ENCODE results near the gene CNNM3.

CNNM3 gene

DNA sequence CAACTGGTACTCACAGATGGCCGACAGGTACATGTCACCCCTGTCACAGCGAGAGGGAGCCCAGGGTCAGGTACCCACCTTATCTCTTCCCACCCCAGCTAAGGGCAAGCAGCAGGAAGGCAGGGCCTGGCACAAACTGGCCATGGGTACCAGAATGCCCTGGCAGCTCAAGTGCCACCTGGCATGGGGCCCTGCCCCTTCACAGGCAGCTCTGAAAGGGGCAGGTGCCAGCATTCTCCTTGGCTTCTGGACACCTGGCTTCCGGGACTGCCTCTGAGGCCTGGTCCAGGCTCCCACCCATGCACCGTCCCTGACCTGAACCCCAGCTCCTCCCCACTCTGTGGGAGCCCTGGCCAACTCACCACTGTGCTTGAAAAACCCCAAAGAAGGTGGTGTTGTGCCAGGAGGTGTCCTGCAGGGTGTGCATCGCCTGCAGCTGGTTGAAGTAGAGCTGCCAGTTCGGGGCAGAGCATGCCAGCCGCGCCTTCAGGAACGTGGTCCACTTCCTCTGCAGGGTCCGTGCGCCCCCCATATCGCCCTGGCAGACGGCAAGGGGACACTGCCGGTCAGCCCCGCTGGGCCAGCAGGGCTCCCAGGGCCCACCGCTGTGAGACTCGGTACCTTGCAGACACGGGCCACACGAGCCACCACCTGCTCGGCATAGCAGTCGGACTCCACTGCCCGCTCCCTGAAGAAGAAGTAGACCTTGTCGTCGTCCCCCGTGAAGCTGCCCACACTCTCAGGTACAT, 48.4 kb downstream of the CNNM3 start:
- no peak for DNase-seq (ENCODE audit: low spot score)

DNA sequence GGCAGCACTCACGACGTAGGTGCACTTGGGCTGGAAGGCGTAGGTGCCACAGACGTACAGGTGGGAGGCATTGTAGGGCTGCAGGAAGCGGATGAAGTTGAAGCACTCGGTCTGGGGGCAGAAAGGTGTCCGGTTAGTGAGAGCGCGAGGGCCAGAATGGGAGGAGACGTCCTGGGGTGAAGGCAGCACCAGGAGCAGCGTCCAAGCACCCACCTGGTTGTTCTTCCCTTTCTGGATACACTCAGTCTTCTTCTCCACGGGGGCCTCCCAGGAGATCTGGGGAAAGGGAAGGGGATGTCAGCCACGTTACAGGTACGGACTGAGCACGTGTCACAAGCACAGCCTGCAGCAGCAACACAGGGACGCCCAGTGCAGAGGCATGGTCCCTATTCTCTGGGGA, 49.6 kb downstream of the CNNM3 start:
- DNase-seq (ENCODE audit: low spot score): no peak

DNA sequence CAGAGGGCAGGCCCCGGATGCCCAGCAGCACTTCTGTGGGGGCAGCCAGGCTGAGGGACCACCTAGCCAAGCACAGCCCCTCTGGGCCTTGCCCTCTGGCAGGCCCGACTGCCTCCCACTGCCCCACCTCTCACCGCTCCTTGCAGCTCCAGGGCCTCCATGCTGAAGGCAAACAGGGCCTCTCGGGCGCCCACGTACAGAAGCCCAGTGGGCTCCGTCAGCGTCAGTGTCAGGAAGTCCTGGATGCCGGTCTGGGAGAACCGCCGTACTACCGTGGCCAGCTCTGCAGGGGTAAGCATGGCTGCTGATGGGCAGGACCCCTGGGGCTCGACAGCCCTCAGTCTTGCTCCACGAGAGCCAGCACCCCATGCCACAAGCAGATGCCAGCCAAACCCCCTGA, 50.1 kb downstream of the CNNM3 start:
- DNase-seq (ENCODE audit: low spot score): no peak

DNA sequence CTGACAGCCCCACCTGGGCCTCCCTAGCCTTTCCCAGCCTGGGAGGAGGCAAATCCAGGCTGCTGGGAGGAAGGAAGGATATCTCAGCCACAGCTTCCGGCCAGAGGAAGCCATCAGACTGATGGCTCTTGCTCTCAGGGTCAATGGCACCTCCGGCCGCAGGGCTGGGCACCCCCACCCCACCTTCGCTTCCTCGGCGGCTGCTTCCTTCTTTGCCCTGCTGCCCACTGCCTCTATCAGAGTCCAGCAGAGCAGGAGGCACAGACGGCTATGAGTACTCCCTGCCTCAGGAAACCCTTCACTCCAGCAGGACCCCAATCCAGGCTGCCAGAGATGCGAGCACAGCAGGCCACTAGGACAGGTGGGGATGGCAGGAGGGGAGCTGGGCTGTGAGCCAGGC, 50.5 kb downstream of the CNNM3 start:
- DNase-seq (ENCODE audit: low spot score): no peak

DNA sequence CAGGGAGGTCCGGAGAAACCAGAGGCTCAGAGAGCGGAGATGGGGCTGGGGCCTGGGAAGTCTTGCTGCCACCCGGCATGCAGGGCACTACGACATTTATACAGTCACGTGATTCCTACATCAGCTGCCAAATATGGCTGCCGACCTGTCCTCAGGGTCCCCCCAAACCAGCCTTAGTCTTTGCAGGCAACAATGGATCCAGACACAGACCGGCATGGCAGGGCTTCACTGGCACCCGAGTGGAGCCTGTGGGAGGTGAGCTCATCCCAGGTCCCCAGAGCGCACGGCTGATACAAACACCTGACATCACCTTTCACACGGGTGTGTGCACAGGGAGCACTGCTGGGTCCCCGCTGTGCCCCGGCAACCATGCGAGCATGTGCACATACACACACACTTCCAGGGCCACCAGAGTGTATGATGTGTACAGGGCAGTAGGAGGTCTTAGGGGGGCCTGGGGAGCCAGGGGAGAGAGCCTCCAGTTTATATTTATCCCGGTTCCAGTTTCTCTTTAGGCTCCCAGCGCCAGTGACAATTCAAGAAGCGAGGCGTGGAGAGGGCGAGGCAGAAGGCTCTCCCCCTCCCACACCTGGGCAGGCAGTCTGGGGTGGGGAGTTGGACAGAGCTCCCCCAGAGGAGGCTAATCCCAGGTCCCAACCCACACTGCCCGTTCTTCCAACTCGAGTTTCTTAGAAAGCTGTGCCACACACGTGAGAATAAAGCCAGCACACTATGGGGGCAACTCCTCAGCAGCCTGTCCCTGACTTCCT, 51.1 kb downstream of the CNNM3 start:
- no peak for DNase-seq (ENCODE audit: low spot score)

DNA sequence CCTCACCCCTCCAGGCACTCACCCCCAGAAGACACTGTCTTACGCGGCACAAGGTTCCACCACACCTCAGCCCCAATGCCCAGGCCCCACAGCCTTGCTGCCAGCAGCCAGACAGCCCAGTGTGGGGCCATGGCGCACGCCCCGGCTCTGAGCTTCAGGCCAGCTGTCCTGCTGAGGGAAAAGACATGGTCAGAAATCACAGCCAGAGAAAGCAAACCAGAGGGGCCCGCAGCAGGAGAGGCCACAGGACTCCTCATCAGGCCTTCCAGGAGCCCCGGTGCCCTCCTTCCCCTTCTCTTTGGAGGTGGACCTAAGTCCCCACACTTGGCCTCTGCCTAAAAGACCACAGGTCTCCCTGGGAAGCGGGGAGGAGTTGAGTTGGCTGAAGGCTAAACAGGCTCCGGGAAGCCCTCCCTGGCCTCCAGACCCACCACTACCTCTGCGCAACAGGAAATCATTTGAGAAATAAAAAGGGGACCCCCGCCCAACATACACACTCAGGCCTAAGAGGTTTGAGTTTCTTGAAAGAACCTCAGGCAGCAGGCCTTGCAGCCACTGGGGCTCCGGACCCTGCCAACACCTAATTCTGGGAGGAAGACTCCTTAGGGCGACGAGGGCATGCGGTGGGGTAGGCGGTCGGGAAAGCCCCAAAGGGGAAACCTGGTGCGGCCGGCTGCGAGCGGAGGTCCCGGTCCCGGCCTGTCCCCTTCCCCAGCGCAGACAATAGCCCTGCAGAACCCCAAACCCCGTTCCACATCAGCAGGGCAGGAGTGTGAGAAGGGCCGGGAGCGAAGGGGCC, 51.9 kb downstream of the CNNM3 start:
- DNase-seq (ENCODE audit: low spot score): no peak

DNA sequence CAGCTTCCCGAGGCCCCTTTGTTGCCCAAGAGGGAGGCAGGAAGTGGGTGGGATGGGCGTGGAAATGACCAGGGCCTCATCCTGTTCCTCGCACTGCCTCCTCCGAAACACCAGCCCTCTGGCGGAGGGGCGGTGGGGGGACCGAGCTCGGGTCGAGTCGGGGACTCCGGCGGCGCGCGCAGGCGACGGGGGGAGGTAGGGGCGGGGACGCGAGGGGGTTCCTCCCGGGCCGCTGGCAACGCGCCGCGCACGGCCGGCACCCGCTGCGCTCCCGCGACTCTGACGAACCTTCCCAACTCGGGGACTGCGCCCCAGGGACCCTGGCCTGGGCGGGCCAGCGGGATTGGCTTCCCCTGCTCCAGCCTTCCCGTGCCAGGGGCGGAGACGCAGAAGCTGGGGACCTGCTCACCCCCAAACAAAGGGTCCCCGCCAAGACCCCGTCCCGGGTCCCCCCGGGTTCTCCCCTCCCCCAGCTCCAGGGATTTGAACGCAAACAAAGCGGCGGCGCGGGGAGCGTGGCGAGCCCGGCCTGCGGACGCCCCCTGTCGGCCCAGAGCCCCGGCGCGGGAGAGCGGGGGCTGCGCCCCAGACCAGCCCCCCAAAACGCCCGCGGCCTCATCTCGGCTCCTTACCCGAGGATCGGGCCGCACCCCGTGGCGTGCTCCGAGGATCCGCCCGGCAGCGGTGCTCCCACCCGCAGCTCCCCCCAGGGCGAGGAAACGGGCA, 52.6 kb downstream of the CNNM3 start:
- peak; percentile 65 for DNase-seq (ENCODE audit: low spot score)

DNA sequence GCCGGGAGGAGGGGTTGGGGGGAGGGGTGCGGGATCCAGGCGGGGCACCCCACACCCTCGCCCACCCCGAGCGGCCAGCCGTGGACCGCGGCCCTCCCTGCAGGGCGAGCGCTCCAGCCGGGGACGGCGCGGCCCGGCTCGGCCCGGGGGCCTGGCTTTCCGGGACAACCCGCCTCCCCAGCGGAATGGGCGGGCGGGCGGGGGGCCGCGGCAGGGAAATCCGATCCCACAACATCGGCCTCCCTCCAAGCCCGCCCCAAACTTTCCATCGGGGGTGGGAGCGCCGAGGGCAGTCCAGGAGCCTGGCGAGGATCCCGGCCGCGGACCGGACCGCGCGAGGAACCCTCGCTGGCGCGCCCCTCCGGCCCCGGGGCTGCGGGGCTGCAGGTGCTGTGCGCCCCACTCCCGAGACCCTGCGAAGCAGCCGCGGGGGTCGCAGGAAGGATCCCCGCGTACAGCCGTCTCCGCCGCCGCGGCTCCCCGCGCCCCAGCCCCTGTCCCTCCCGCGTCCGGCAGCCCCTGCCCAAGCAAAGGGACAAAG, 53.3 kb downstream of the CNNM3 start:
- no peak for DNase-seq (ENCODE audit: low spot score)

DNA sequence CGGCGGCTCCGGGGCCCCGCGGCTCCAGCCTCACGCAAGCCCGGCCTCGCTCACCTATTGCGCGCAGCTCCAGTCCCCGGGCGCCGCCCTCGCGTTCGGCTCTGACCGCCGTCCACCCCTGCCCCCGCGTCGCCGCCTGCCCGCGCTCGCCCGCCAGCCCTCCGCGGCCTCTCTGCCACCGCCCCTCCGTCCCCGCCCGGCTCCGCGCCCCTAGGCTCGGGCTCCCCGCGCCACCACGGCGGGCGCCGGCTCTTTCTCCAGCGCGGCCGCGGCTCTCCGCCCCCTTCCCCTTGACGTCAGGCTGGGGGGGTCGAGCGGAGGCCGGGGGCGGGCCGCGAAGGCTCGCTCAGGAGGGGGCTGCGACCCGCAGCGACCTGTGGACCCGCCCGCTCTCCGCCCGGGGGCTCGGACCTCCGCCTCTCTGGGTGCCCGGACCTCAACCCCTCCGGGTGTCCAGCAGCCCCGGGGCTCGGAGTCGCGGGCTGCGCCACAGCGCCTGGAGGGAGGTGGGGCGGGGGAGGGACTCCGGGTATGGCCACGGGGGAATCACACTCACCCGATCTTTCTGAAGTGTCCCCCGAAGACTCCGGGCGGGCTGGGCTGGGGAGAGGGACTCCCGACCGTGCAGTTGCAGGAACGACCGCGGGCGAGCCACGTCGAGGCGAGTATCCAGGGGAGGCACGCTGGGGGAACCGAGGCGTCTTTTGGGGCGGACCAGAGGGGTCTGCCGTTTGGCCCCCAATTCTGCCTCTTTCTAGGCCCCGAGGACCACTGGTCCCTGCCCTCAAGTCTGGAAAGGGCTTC, 54.0 kb downstream of the CNNM3 start, which contains the start of gene SEMA4C:
Gene SEMA4C, minus strand, starts transcription at position 259 of the 804 bp plus-strand sequence. CDS start 2,194 bp downstream, outside the sequence.
- DNase-seq (ENCODE audit: low spot score): no peak

DNA sequence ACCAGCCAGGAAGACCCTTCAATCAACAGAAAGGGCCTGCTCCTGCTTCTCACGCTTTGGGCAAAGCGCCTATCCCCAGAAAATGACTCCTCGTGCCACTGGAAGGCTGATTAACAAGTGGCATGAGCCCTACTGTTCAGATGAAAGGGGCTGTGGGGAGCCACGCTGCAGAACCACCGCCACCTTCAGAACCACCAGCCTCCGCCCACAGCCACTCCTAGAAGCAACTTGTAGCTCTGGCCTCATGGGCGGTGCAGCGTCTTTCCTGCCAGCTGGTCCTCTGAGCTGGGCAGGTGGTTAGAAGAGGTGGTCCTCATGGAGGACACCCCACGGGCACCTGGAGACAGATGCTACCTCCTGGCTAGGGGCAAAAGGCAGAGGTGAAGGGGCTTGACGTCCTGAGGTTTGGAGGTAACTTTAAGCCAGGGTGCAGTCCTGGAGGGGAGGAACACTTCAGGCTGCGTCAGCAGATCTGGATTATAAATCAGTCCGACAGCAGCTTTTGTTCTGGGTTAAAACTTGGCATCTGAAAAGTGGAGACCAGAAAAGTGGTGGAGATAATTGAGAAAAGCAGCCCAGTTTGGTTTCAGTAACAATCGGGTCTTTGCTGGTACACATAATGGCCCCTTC, 54.7 kb downstream of the CNNM3 start:
- peak; percentile 28 for DNase-seq (ENCODE audit: low spot score)

DNA sequence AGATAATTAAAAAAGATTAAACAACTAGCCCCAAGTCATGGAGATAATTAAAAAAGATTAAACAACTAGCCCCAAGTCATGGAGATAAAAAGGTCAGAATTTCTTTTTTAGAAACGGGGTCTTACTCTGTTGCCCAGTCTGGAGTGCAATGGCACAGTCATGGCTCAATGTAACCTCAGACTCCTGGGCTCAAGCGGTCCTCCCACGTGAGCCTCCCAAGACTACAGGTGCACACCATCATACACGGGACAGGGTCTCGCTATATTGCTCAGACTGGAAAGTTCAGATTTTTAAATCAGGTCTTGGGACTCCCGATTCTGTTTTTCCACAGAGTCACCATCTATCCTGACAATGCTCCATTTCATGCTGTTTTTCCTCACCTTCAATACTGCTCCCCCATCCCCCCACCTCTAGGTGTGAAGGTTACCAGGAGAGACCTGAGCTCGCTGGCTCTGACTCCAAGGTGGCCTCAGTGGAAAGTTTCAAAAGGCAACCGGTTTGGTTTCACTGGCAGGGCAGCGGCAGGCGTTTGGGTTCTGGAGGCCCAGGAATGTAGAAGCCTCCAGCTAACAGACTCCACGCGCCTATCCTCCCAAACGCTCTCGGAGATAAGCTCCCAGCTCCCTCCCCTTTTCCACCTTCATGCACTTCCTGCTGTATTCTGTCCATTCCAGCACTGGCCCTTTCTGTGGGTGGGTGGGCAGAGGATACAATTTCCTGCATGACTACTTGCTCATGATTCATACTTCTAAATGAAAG, 56.7 kb downstream of the CNNM3 start:
- DNase-seq (ENCODE audit: low spot score): no peak

DNA sequence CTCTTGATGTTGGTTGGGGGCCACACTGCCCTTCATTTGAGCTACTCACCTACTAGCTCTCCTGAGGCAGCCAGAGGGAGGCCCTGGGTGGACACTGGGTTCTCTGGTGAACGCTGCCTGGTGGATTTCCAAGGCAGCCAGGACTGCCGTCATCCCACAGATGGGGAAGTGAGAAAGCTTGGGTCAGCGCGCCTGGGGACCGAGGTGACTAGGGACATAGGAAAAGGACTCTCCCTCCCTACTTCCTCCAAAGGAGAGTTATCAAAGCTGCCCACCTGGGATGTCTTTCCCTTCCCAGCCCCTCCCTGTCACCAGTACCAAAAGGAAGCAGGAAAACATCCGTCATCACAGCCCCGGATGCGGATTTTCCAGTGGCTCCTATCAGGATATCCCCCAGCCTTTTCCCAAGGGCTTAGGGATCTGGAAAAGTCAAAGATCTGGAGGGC, 57.6 kb downstream of the CNNM3 start:
- no peak for DNase-seq (ENCODE audit: low spot score)

DNA sequence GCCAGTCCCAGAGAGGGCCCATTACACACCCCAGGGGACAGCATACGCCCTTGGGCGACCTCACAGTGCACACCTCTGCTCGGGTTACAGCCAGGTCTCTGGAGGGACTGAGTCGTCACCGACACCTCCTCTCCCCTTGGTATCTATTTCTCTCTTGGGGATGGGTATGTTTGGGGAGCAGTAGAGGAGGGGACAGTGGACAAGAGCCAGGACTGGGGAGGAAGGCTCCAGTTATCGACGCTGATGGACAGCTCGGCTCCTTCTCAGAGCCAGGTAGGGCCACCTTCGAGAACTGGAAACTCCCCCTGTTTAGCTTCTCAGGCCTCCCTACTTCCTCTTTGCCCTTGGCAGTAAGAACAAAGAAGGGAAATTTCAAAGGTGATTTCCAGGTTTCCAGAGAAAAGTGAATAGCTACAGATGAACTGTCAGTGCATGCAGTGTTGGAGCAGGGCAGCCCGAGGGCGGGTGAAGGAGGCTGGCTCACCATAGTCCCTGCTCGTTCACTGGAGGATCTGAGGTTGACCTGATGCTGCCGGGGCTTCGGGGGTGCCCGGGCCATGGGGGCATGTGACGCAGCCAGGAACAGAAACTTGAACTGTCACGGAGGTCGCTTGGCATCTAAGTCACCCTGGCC, 58.2 kb downstream of the CNNM3 start:
- no peak for DNase-seq (ENCODE audit: low spot score)

DNA sequence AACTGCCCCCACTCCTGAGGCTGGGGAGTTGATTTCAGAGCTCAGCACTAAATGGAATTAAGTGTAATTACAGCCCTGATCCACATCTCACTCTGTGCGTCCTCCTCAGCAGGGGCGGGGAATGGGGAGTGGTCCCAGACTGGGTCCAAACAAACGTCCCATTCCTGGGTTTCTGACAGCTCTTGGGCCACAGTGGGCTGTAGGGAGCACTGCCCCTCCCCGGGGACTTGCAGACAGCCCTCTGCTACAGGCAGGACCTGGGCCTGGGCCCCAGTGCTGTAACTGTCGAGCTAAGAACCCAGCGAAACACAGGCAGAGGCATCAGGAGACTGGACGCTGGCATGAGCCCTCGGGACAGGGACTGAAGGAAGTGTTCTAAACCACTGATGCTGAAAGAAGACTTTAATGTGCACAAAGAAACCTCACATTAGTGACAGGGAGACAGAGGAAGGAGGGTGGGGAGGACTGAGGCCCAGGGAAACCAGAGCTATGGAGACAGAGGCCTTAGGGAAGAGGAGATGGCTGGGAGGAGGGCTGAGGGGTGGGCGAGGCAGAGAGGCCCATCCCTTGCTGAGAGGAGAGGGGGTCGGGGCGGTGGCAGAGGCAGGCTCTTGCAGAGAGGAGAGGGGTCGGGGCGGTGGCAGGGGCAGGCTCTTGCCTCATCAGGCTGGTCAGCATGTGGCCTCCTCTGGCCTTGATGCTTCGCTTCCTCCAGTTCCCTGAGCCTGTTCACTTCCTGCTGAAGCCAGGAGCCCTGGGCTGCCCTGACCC, 59.6 kb downstream of the CNNM3 start:
- no peak for DNase-seq (ENCODE audit: low spot score)

DNA sequence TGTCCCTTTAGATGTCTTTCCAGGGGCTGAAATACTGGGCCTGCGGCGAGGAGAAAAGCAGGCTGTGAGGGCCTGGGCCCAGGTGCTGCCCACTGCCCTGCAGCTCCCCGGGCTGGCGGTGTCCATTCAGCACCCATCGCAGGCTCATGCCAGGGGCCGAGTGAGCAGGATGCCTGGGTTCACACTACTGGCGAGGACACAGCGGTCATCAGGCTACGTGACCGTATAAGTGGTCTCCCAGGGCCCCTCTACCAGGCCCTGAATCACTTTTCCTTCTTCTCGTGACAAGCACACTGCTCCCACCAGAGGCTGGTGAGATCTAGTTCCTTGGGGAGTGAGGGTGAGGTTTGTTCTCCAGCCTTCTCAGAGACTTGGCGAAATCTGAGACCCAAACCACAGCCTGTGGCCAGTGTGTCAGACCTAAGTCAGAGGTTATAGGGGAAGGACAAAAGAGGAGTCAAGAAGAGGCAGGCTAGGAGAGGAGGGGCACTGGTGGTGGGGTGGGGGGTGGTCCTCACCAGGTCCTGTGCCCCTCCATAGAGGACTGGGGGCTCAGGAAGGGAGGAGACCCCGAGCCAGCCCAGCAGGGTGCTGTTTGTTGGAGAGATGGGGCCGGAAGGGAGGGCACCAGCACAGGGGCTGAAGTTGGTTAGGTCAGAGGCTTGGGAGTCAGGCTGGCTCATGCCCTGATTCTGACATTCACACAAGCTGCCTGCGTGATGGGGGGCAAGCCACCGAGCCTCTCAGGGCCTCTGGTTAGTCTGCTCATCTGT, 60.4 kb downstream of the CNNM3 start:
- no peak for DNase-seq (ENCODE audit: low spot score)

DNA sequence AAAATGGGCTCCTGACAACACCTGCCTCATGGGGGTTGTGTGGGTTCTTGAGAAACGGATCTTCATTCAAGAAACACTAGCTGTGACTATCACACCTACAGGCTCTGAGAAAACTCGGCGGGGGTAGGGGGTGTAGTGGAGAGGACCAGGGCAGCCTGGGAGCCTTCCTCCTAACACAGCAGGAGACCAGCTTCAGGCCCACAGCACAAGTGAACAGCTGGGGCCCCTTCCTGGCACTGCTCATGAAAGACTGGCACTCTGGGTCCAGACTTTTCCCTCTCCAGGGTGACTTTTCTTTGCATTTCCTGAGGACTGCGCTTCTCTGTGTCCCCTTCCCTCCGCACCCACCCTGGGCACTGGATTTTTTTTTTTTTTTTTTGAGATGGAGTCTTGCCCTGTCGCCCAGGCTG, 61.0 kb downstream of the CNNM3 start:
- DNase-seq (ENCODE audit: low spot score): no peak

DNA sequence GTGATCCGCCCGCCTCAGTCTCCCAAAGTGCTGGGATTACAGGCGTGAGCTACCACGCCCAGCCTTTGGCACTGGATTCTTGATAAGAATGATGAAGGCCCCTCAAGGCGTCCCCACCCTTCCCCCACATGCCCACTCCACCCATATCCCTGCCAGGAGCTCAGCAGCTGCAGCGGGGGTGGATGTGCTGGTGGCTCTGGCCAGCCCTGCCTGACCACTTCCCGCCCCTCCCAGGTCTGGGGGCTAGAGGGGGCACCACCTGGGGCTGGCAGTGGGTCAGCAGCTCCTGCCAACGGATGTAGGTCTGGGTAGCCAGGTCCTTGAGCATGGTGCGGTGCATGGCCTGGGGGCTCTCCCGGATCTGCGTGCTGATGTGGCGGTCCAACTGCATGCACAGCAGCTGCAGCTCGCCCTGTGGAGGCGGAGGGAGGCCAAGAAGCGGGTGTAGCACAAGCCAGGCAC, 61.6 kb downstream of the CNNM3 start:
- DNase-seq (ENCODE audit: low spot score): no peak
